ENCODE measurements around the gene ABHD5. TPM values are rescaled to one million over a fixed set of nuclear protein-coding genes. Genes with fewer than 3 reads are reported as not detected.
A peak's percentile ranks its signal among the peaks of the same experiment; 100 is the strongest.

Gene ABHD5
- total RNA-seq, 1 donor from 2014 or later = 19.0 TPM

DNA sequence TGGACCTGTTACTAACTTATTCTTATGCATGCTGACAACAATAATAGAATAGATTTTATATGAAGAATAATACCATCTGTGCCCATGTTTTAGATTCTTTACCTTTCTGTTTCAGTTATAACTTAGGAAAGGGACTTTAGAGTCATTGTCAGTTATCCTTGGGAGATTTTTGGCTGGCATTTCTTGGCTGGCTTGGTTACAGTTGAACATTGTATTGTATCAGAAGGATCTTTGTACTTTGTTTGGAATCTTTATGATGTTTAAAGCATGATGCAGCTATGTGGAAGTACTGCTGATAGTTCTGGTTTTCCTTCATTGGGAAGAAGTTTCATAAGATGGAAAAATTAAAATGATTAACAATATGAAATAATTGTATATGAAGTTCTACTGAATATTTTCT lies 19.9 kb downstream of the ABHD5 start:
- Mint-ChIP-seq H3K4me3 (no peak overlapping the region), H3K36me3 (ENCODE audit: low read depth) (peaks cover 24% of the 10 kb centered on the region), H3K27me3 (no peaks in the 10 kb centered on the region), H3K4me1 (peaks cover 7% of the 10 kb centered on the region), H3K27ac (no peak overlapping the region), H3K9me3 (no peaks in the 10 kb centered on the region)
- intact Hi-C loops (cut with micrococcal nuclease) = no loop called here
- DNase-seq = no peak

- no peaks in the 10 kb centered on the region for H3K4me1 Mint-ChIP-seq
- intact Hi-C loops (cut with micrococcal nuclease) = no loop called here
Measured at GRCh38 chr3:43718296-43718695, 27.6 kb downstream of the ABHD5 start.

GRCh38 chr3:43723121-43723734 lies 32.5 kb downstream of the ABHD5 start:
- no peak for DNase-seq
- Mint-ChIP-seq H3K4me3 (no peak overlapping the region), H3K9me3 (no peaks in the 10 kb centered on the region), H3K4me1 (no peaks in the 10 kb centered on the region), H3K27me3 (no peaks in the 10 kb centered on the region), H3K36me3 (ENCODE audit: low read depth) (peaks cover 21% of the 10 kb centered on the region), H3K27ac (no peak overlapping the region)
- intact Hi-C loops (cut with micrococcal nuclease) = no loop called here

More at GRCh38 chr3:43718296-43718695, 27.6 kb downstream of the ABHD5 start:
- no peak for DNase-seq
- Mint-ChIP-seq H3K27ac (no peak overlapping the region), H3K4me3 (no peak overlapping the region), H3K27me3 (no peaks in the 10 kb centered on the region), H3K36me3 (ENCODE audit: low read depth) (peaks cover 29% of the 10 kb centered on the region), H3K9me3 (no peaks in the 10 kb centered on the region)

DNA sequence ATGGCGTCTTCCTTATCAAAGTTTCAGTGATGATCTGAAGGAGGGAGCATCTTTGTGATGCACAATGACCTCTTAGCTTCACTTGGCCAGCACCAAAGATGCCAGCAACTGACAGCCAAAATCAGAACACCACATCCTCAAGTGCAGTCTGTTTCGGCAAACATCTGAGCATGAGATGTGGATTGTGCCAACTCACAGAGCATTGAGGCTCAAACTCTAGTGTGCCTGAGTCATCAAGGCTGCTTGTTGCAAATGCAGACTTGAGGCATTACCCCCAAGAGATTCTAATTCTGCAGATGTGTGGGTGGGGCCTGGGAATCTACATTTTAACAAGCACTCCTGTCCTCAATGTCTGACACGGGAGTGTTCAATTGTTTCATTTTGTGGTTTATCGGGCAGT lies 35.8 kb downstream of the ABHD5 start:
- Mint-ChIP-seq H3K4me1 (no peaks in the 10 kb centered on the region), H3K4me3 (no peak overlapping the region), H3K27ac (no peak overlapping the region), H3K27me3 (no peaks in the 10 kb centered on the region), H3K9me3 (no peaks in the 10 kb centered on the region), H3K36me3 (ENCODE audit: low read depth) (peaks cover 6% of the 10 kb centered on the region)
- DNase-seq = no peak
- intact Hi-C loops (cut with micrococcal nuclease) = no loop called here

GRCh38 chr3:43727930-43728329 lies 37.2 kb downstream of the ABHD5 start:
- Mint-ChIP-seq H3K9me3 (no peaks in the 10 kb centered on the region), H3K4me1 (no peaks in the 10 kb centered on the region), H3K4me3 (no peak overlapping the region), H3K27me3 (no peaks in the 10 kb centered on the region), H3K36me3 (ENCODE audit: low read depth) (peaks cover 2% of the 10 kb centered on the region), H3K27ac (no peak overlapping the region)
- no peak for DNase-seq
- intact Hi-C loops (cut with micrococcal nuclease) = no loop called here

DNA sequence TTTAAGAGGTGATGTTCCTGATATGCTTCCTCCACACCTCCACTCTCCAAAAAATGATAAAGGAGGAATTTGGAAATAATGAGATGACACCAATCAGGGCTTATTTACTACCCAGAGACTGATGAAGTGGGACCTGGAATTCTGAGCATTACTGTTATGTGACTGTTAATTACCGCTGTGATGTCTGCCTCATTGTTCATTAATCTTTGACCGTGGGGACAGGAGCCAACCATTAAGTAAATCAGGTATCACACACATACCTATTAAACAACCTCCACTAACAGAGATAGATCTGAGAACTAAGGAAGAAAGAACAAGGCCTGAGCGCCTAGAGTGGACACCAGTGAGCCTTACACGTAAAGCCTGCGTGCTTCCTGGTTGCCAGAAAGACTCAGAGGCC lies 37.7 kb downstream of the ABHD5 start:
- Mint-ChIP-seq H3K36me3 (ENCODE audit: low read depth) (peaks cover 2% of the 10 kb centered on the region), H3K27ac (no peak overlapping the region), H3K4me1 (no peaks in the 10 kb centered on the region), H3K27me3 (no peaks in the 10 kb centered on the region), H3K9me3 (no peaks in the 10 kb centered on the region), H3K4me3 (no peak overlapping the region)
- no peak for DNase-seq
- intact Hi-C loops (cut with micrococcal nuclease) = no loop called here

- H3K4me1 Mint-ChIP-seq = no peaks in the 10 kb centered on the region
- no peaks in the 10 kb centered on the region for H3K9me3 Mint-ChIP-seq
- H3K27ac Mint-ChIP-seq = no peak overlapping the region
- intact Hi-C loops (cut with micrococcal nuclease) = no loop called here
- H3K36me3 Mint-ChIP-seq (ENCODE audit: low read depth) = peaks cover 3% of the 10 kb centered on the region
- no peak for DNase-seq
- H3K27me3 Mint-ChIP-seq = no peaks in the 10 kb centered on the region
- H3K4me3 Mint-ChIP-seq = no peak overlapping the region
Measured at GRCh38 chr3:43728947-43729346, 38.2 kb downstream of the ABHD5 start.

- no peak for DNase-seq
- no peaks in the 10 kb centered on the region for H3K27me3 Mint-ChIP-seq
- no peaks in the 10 kb centered on the region for H3K9me3 Mint-ChIP-seq
- H3K36me3 Mint-ChIP-seq (ENCODE audit: low read depth) = peaks cover 1% of the 10 kb centered on the region
- no peaks in the 10 kb centered on the region for H3K4me1 Mint-ChIP-seq
- no peak overlapping the region for H3K27ac Mint-ChIP-seq
- intact Hi-C loops (cut with micrococcal nuclease) = no loop called here
- H3K4me3 Mint-ChIP-seq = no peak overlapping the region
Measured at GRCh38 chr3:43729707-43730414, 39.1 kb downstream of the ABHD5 start.

DNA sequence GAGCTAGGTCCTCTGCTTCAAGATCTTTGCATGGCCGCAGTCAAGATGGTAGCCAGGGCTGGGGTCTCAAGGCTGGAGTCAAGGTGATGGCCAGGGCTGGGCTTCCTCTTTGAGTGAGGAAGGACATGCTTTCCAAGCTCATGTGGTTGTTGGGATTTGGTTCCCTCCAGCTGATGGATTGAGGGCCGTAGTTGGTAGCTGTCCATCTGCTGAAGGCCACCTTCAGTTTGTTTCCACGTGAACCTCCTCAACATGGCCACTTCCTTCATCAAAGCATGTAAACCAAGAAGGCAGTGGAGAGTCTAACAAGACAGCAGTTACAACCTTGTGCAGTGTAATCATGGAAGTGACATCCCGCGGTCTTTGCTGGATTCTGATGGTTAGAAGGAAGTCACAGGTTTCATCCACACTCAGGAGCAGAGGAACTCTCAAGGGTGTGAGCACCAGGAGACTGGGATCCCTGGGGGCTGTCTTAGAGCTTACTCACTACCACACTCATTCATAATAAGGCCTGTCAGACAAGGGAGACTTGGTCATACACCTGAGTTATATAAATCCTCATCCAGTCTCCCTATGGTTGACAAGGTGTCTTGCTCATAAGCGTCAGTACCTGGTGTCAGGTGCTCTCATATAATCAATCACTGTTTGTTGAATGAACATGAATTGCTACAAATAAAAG lies 42.1 kb downstream of the ABHD5 start:
- Mint-ChIP-seq H3K36me3 (ENCODE audit: low read depth) (peaks cover 1% of the 10 kb centered on the region), H3K9me3 (no peaks in the 10 kb centered on the region), H3K4me3 (no peak overlapping the region), H3K27me3 (no peaks in the 10 kb centered on the region), H3K27ac (no peak overlapping the region), H3K4me1 (no peaks in the 10 kb centered on the region)
- intact Hi-C loops (cut with micrococcal nuclease) = no loop called here
- DNase-seq = no peak

DNA sequence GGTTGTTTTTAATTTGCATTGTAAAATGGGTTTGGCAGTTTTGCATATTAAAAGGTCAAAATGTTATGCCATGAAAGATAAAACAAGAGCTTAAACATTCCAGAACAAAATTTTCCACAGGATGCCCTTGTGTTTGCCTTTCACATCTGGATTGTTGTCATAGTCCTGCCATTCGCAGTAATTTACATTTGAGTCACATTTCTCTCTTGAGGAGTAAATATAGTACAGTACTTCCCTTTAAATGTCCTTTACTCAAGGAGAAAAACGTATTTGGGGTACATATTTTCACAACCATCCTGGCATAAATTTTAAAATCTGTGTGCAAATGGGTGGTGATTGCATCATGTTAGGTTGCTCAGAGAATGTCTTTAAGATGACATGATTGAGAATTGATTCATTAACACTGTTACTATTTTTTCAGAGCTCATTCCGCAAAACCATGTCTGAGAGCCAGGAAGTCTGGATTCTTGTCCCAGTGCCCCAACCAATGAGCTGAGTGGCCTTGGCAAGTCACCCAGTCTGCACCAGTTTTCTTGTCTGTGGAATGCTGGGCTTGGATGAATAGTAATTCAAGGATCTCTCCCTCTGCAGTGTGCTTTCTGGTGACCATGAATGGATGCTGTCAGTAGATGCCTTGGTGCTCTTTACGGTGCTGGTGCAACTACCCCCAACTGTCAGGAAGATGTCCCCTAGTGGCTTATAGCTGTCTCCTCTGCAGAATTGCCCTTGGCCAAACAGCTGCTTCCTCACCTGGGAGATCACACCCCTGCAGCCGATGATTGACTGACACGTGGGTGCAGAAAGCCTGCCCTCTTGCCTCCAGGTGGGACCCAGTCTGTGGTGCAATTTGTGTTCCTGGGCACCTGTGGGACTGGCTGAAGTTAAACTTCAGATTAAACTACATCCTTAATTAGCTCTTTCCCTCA lies 43.0 kb downstream of the ABHD5 start:
- no peak for DNase-seq
- H3K27ac Mint-ChIP-seq = peak overlapping the region; percentile 17

DNA sequence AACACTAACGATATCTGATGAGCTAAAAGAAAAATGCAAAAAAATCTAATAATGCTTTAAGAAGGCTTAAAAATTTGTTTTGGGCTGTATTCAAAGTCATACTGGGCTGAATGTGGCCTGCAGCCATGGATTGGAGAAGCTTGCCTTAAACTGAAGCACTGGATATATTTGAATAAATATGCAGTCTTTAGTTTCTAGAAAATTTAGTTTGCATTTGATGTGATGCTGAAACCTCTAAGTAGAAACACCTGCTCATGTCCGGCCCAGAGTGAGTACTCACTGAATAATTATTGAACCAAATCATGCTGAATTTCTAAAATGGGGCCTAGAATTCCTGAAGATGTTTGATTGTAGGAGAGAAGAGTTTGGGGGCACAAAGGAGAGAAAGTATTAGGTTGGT lies 43.9 kb downstream of the ABHD5 start:
- Mint-ChIP-seq H3K27ac (no peak overlapping the region), H3K36me3 (ENCODE audit: low read depth) (peaks cover 1% of the 10 kb centered on the region), H3K9me3 (no peaks in the 10 kb centered on the region), H3K4me1 (no peaks in the 10 kb centered on the region), H3K4me3 (no peak overlapping the region), H3K27me3 (no peaks in the 10 kb centered on the region)
- DNase-seq = no peak
- intact Hi-C loops (cut with micrococcal nuclease) = no loop called here

More for the DNA sequence above, 43.0 kb downstream of the ABHD5 start:
- Mint-ChIP-seq H3K9me3 (no peaks in the 10 kb centered on the region), H3K4me1 (no peaks in the 10 kb centered on the region), H3K27me3 (no peaks in the 10 kb centered on the region), H3K36me3 (ENCODE audit: low read depth) (peaks cover 1% of the 10 kb centered on the region), H3K4me3 (no peak overlapping the region)
- intact Hi-C loops (cut with micrococcal nuclease) = no loop called here

DNA sequence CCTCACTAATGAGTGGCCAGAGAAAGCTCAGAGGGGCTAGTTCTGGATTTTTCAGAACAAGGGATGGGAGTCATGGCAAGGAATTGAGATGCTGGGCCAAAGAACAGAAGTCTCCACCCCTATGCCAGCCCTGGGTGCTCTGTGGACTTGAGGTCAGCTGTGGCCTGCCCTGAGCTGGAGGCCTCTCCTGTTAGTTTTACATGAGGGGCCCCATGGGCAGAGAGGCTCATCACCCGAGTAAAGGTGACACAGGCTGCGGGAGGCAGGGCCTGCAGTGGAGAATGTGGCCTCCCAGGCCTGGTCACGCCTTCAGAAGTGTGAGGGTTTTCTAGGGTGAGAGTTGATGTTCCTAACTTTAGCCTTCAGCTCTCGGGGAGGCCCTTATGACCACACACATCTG lies 44.9 kb downstream of the ABHD5 start:
- Mint-ChIP-seq H3K36me3 (ENCODE audit: low read depth) (peaks cover 1% of the 10 kb centered on the region), H3K4me1 (no peaks in the 10 kb centered on the region), H3K27me3 (no peaks in the 10 kb centered on the region), H3K9me3 (no peaks in the 10 kb centered on the region), H3K27ac (no peak overlapping the region), H3K4me3 (no peak overlapping the region)
- no peak for DNase-seq
- intact Hi-C loops (cut with micrococcal nuclease) = no loop called here

- DNase-seq = no peak
- no peak overlapping the region for H3K4me3 Mint-ChIP-seq
- H3K27ac Mint-ChIP-seq = no peak overlapping the region
- peaks cover 1% of the 10 kb centered on the region for H3K36me3 Mint-ChIP-seq (ENCODE audit: low read depth)
- H3K9me3 Mint-ChIP-seq = no peaks in the 10 kb centered on the region
- intact Hi-C loops (cut with micrococcal nuclease) = no loop called here
- H3K27me3 Mint-ChIP-seq = no peaks in the 10 kb centered on the region
- no peaks in the 10 kb centered on the region for H3K4me1 Mint-ChIP-seq
Measured at GRCh38 chr3:43736558-43737440, 46.1 kb downstream of the ABHD5 start.
